Trophoblast cell (in vitro differentiated cells and primary cell): ENCODE data around the gene KMT2C.
"Not testable (repeated sequence)": the region's sequence is repeated elsewhere in the genome, so short reads cannot be mapped to it uniquely, and the experiment has no call there.

Experiments used
- DNase-seq, 2 donors: peaks; one replicate each; pipeline ENCODE4 v3.0.0-alpha.2; 2016
- H2AFZ ChIP-seq: 2 replicates; pipeline ENCODE4 v1.6.1; 2013; ENCODE audit warnings: low read length, moderate library complexity, mild to moderate bottlenecking; ENCODE audit not compliant: insufficient read depth, poor library complexity
- H2AK5ac ChIP-seq: 2 replicates; pipeline ENCODE4 v1.6.1; 2013; ENCODE audit warnings: mild to moderate bottlenecking, low read length
- H2BK120ac ChIP-seq: 2 replicates; pipeline ENCODE4 v1.6.1; 2013; ENCODE audit warnings: low read length, mild to moderate bottlenecking, moderate library complexity; ENCODE audit not compliant: insufficient read depth, poor library complexity
- H2BK12ac ChIP-seq: 2 replicates; pipeline ENCODE4 v1.6.1; 2013; ENCODE audit warnings: mild to moderate bottlenecking, low read length, moderate library complexity
- H2BK5ac ChIP-seq: 2 replicates; pipeline ENCODE4 v1.6.1; 2013; ENCODE audit warnings: low read length, low read depth, moderate library complexity, mild to moderate bottlenecking; ENCODE audit not compliant: poor library complexity
- H3K14ac ChIP-seq: 2 replicates; pipeline ENCODE4 v1.6.1; 2013; ENCODE audit warnings: mild to moderate bottlenecking, low read length
- H3K18ac ChIP-seq: 2 replicates; pipeline ENCODE4 v1.6.1; 2013; ENCODE audit warnings: mild to moderate bottlenecking, low read length
- H3K23ac ChIP-seq: 2 replicates; pipeline ENCODE4 v1.6.1; 2013; ENCODE audit warnings: low read length
- H3K27ac ChIP-seq: 2 replicates; pipeline ENCODE4 v1.5.1; 2013; ENCODE audit warnings: low read depth, mild to moderate bottlenecking, inconsistent platforms, low read length, moderate library complexity
- H3K27me3 ChIP-seq: 2 replicates; pipeline ENCODE4 v1.6.1; 2013; ENCODE audit warnings: inconsistent platforms, mild to moderate bottlenecking, low read length, moderate library complexity; ENCODE audit not compliant: insufficient read depth
- H3K36me3 ChIP-seq, 2 experiments: 1 replicate in 1 of 2; 2 replicates in 1 of 2; pipeline ENCODE4 v1.6.1; 2013; ENCODE audit warnings: low read length in 2 of 2, mild to moderate bottlenecking in 2 of 2, moderate library complexity in 1 of 2; ENCODE audit not compliant: insufficient read depth in 2 of 2, control insufficient read depth in 1 of 2
- H3K4ac ChIP-seq: 2 replicates; pipeline ENCODE4 v1.6.1; 2013; ENCODE audit warnings: low read depth, mild to moderate bottlenecking, low read length, moderate library complexity
- H3K4me1 ChIP-seq, 2 experiments: 1 replicate in 1 of 2; 2 replicates in 1 of 2; pipeline ENCODE4 v1.6.1; 2013; ENCODE audit warnings: low read length in 2 of 2, mild to moderate bottlenecking in 2 of 2, moderate library complexity in 1 of 2; ENCODE audit not compliant: insufficient read depth in 2 of 2, control insufficient read depth in 1 of 2
- H3K4me2 ChIP-seq: 2 replicates; pipeline ENCODE4 v1.6.1; 2013; ENCODE audit warnings: inconsistent platforms, mild to moderate bottlenecking, low read length, moderate library complexity
- H3K4me3 ChIP-seq: 2 replicates; pipeline ENCODE4 v1.5.1; 2013; ENCODE audit warnings: mild to moderate bottlenecking, low read depth, low read length, inconsistent platforms
- H3K79me1 ChIP-seq: one replicate; pipeline ENCODE4 v1.6.1; 2013; ENCODE audit warnings: low read length
- H3K79me2 ChIP-seq: 2 replicates; pipeline ENCODE4 v1.6.1; 2013; ENCODE audit warnings: low read length, mild to moderate bottlenecking; ENCODE audit not compliant: control insufficient read depth, insufficient read depth, poor library complexity
- H3K9ac ChIP-seq: 2 replicates; pipeline ENCODE4 v1.6.1; 2013; ENCODE audit warnings: mild to moderate bottlenecking, low read length
- H3K9me3 ChIP-seq: 2 replicates; pipeline ENCODE4 v1.6.1; 2013; ENCODE audit warnings: low read depth, mild to moderate bottlenecking, control low read depth, inconsistent platforms, low read length; ENCODE audit not compliant: insufficient read depth
- H4K12ac ChIP-seq: 2 replicates; pipeline ENCODE4 v1.6.1; 2013; ENCODE audit warnings: low read depth, mild to moderate bottlenecking, low read length, moderate library complexity
- H4K8ac ChIP-seq: 2 replicates; pipeline ENCODE4 v1.6.1; 2013; ENCODE audit warnings: low read depth, mild to moderate bottlenecking, low read length, moderate library complexity
- H4K91ac ChIP-seq: one replicate; pipeline ENCODE4 v1.6.1; 2013; ENCODE audit warnings: low read depth, mild to moderate bottlenecking, low read length, moderate library complexity
- WGBS: extraction: QIAGEN DNeasy Blood & Tissue Kit; methylation state at CpG from one replicate; pipeline ENCODE4 v1.1.7; 2013; ENCODE audit warnings: missing lambda C conversion rate; ENCODE audit not compliant: insufficient read length, insufficient coverage; ENCODE audit errors: extremely low coverage; 5-methylcytosine and 5-hydroxymethylcytosine counted together

The KMT2C gene

DNA sequence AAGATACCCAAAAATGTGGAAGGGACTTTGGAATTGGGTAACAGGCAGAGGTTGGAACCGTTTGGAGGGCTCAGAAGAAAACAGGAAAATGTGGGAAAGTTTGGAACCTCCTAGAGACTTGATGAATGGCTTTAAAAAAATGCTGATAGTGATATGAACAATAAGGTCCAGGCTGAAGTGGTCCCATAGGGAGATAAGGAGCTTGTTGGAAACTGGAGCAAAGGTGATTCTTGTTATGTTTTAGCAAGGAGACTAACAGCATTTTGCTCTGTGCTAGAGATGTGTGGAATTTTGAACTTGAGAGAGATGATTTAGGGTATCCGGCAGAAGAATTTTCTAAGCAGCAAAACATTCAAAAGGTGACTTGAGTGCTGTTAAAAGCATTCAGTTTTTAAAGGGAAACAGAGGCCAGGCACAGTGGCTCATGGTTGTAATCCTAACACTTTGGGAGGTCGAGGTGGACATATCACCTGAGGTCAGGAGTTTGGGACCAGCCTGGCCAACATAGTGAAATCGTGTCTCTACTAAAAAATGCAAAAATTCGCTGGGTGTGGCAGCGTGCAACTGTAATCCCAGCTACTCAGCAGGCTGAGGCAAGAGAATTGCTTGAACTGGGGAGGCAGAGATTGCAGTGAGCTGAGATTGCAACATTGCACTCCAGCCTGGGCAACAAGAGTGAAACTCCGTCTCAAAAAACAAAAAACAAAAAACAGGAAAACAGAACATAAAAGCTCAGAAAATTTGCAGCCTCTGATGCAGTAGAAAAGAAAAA lies 34.6 kb upstream of the KMT2C start:
- not testable (repeated sequence) for H4K12ac ChIP-seq, H4K91ac ChIP-seq, H2BK120ac ChIP-seq, H3K36me3 ChIP-seq, H3K14ac ChIP-seq, H2AK5ac ChIP-seq, H3K9ac ChIP-seq, H3K4me1 ChIP-seq, H2BK12ac ChIP-seq, H3K4me3 ChIP-seq, H2AFZ ChIP-seq, H2BK5ac ChIP-seq, H3K4me2 ChIP-seq, H3K79me2 ChIP-seq, H3K23ac ChIP-seq, H3K4ac ChIP-seq, H3K27me3 ChIP-seq, H4K8ac ChIP-seq, H3K27ac ChIP-seq, H3K79me1 ChIP-seq, H3K18ac ChIP-seq, H3K9me3 ChIP-seq
- no CpG with 5 or more reads among the region's 7 CpGs for WGBS
- DNase-seq = peak; percentile 67 to 89

- not testable (repeated sequence) for H3K18ac ChIP-seq, H3K9ac ChIP-seq, H4K91ac ChIP-seq, H3K9me3 ChIP-seq, H3K27me3 ChIP-seq, H2AK5ac ChIP-seq, H2BK120ac ChIP-seq, H4K12ac ChIP-seq, H3K4me1 ChIP-seq, H3K79me2 ChIP-seq, H3K4ac ChIP-seq, H2BK12ac ChIP-seq, H4K8ac ChIP-seq, H3K27ac ChIP-seq, H3K79me1 ChIP-seq, H3K23ac ChIP-seq, H3K14ac ChIP-seq, H3K4me3 ChIP-seq, H2BK5ac ChIP-seq, H3K36me3 ChIP-seq, H3K4me2 ChIP-seq, H2AFZ ChIP-seq
- WGBS = no CpG with 5 or more reads among the region's 7 CpGs
- peak in 1 of 2 donors; percentile 30 for DNase-seq
These were observed 33.8 kb upstream of the KMT2C start for GRCh38 chr7:152469576-152469975.

DNA sequence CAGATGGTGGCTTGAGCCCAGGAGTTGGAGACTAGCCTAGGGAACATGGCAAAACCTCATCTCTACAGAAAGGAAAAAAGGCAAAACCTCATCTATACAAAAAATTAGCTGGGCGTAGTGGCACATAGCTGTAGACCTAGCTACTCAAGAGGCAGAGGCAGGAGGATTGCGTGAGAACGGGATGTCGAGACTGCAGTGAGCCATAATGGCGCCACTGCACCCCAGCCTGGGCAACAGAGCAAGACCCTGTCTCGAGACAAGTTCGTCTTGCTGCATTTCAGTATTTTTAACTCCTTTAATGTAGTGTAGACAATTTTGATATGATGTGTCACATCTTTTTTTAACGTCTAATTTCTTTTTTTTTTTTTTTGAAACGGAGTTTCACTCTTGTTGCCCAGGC lies 31.4 kb upstream of the KMT2C start:
- Histone ChIP-seq H2BK12ac (no peak overlapping the region), H3K27me3 (no peaks in the 10 kb centered on the region), H2AK5ac (no peak overlapping the region), H3K23ac (no peak overlapping the region), H4K12ac (no peak overlapping the region), H3K79me2 (peaks cover 10% of the 10 kb centered on the region), H2AFZ (no peak overlapping the region), H3K4me3 (no peak overlapping the region), H3K14ac (no peak overlapping the region), H3K36me3 (no peaks in the 10 kb centered on the region), H4K8ac (no peak overlapping the region), H3K9ac (no peak overlapping the region), H3K27ac (no peak overlapping the region), H3K4me1 (peaks cover 0 to 2% of the 10 kb centered on the region in 2 experiments), H3K18ac (no peak overlapping the region), H3K4me2 (no peak overlapping the region), H3K9me3 (peaks cover 7% of the 10 kb centered on the region), H3K79me1 (peaks cover 14% of the 10 kb centered on the region), H2BK120ac (no peak overlapping the region), H4K91ac (no peak overlapping the region), H3K4ac (no peak overlapping the region), H2BK5ac (no peak overlapping the region)
- no peak for DNase-seq
- WGBS = no CpG with 5 or more reads among the region's 9 CpGs

- H2BK5ac ChIP-seq = no peak overlapping the region
- no peak overlapping the region for H3K23ac ChIP-seq
- H3K36me3 ChIP-seq = no peaks in the 10 kb centered on the region
- H2AFZ ChIP-seq = no peak overlapping the region
- no peak overlapping the region for H4K12ac ChIP-seq
- no peak overlapping the region for H3K18ac ChIP-seq
- peaks cover 10% of the 10 kb centered on the region for H3K79me2 ChIP-seq
- no peaks in the 10 kb centered on the region for H3K27me3 ChIP-seq
- no peak overlapping the region for H2BK120ac ChIP-seq
- H3K4me2 ChIP-seq = peak overlapping the region; percentile 50
- no peak overlapping the region for H3K14ac ChIP-seq
- H2BK12ac ChIP-seq = no peak overlapping the region
- H3K4me1 ChIP-seq = peaks cover under 1 to 6% of the 10 kb centered on the region in 2 experiments
- H4K91ac ChIP-seq = no peak overlapping the region
- no peak overlapping the region for H4K8ac ChIP-seq
- no peak overlapping the region for H2AK5ac ChIP-seq
- no peak overlapping the region for H3K4ac ChIP-seq
- H3K9ac ChIP-seq = no peak overlapping the region
- H3K4me3 ChIP-seq = no peak overlapping the region
- H3K9me3 ChIP-seq = no peaks in the 10 kb centered on the region
- H3K27ac ChIP-seq = no peak overlapping the region
- DNase-seq = no peak
- WGBS = no CpG with 5 or more reads among the region's 4 CpGs
- H3K79me1 ChIP-seq = peaks cover 14% of the 10 kb centered on the region
These were observed 29.2 kb upstream of the KMT2C start for GRCh38 chr7:152465119-152465387.
